Thymus (tissue), 11 donors: ENCODE measurements around the gene MED13L. TPM values are rescaled to one million over a fixed set of nuclear protein-coding genes. Genes with fewer than 3 reads are reported as not detected.
A peak's percentile ranks its signal among the peaks of the same experiment; 100 is the strongest.
"Not testable (repeated sequence)": the region's sequence is repeated elsewhere in the genome, so short reads cannot be mapped to it uniquely, and the experiment has no call there.

Source experiments
- DNase-seq, 9 donors: peaks; one replicate each; pipeline ENCODE4 v3.0.0-alpha.2; 2013; ENCODE audit warnings: low spot score in 9 of 9, low read depth in 6 of 9, missing footprints in 1 of 9
- H3K27ac ChIP-seq, 2 donors: one replicate each; pipeline ENCODE4 v1.5.1; 2013; ENCODE audit warnings: control low read depth in 1 of 2, low read depth in 1 of 2, low read length in 1 of 2, mild to moderate bottlenecking in 1 of 2, moderate library complexity in 1 of 2
- H3K27me3 ChIP-seq, 2 donors: one replicate each; pipeline ENCODE4 v1.5.1; 2013; ENCODE audit warnings: low read length in 1 of 2; ENCODE audit not compliant: control insufficient read depth in 2 of 2, insufficient read depth in 1 of 2
- H3K36me3 ChIP-seq, 2 donors: one replicate each; pipeline ENCODE4 v1.5.1; 2013; ENCODE audit warnings: low read length in 1 of 2, mild to moderate bottlenecking in 1 of 2, moderate library complexity in 1 of 2; ENCODE audit not compliant: control insufficient read depth in 2 of 2, insufficient read depth in 2 of 2
- H3K4me1 ChIP-seq, 2 donors: one replicate each; pipeline ENCODE4 v1.5.1; 2013; ENCODE audit warnings: low read length in 2 of 2; ENCODE audit not compliant: control insufficient read depth in 2 of 2, insufficient read depth in 2 of 2
- H3K4me3 ChIP-seq, 2 donors: one replicate each; pipeline ENCODE4 v1.5.1; 2013; ENCODE audit warnings: low read length in 2 of 2, control low read depth in 1 of 2, mild to moderate bottlenecking in 1 of 2
- H3K9me3 ChIP-seq, 2 donors: one replicate each; pipeline ENCODE4 v1.5.1; 2013; ENCODE audit warnings: low read length in 1 of 2, mild to moderate bottlenecking in 1 of 2; ENCODE audit not compliant: control insufficient read depth in 2 of 2, insufficient read depth in 1 of 2
- WGBS: extraction: QIAGEN DNeasy Blood & Tissue Kit; methylation state at CpG from one replicate; pipeline ENCODE4 v1.1.7; 2013; 5-methylcytosine and 5-hydroxymethylcytosine counted together
- polyA plus RNA-seq: library from polyadenylated mRNA; stranded (reverse); fragments of 200-250 nt; gene quantifications from one replicate; pipeline ENCODE4 v1.2.3, GENCODE V29; 2013
- total RNA-seq: library from RNA; stranded (reverse); fragments of 120-200 nt; gene quantifications from one replicate; pipeline ENCODE4 v1.2.4, GENCODE V29; 2013
- donor health status: healthy.

The MED13L gene
- total and polyA plus RNA-seq, 2 donors, result 34.0 to 141 TPM

- Histone ChIP-seq H3K27me3 (no peaks in the 10 kb centered on the region), H3K36me3 (no peaks in the 10 kb centered on the region), H3K4me1 (peaks cover 10 to 13% of the 10 kb centered on the region in 2 donors), H3K27ac (no peak overlapping the region), H3K9me3 (peaks cover 2 to 10% of the 10 kb centered on the region in 2 donors), H3K4me3 (no peak overlapping the region)
- DNase-seq, result no peak
- 89% methylated on average over 5 of the region's 5 CpGs for WGBS
These were observed 30.9 kb downstream of the MED13L start for GRCh38 chr12:116246490-116247179.

GRCh38 chr12:116245189-116245588, 32.3 kb downstream of the MED13L start:
- DNase-seq, result no peak

GRCh38 chr12:116244474-116245090, 32.9 kb downstream of the MED13L start:
- Histone ChIP-seq H3K4me1 (peaks cover 10 to 13% of the 10 kb centered on the region in 2 donors), H3K36me3 (no peaks in the 10 kb centered on the region), H3K9me3 (no peaks in the 10 kb centered on the region), H3K27me3 (no peaks in the 10 kb centered on the region), H3K27ac (no peak overlapping the region), H3K4me3 (no peak overlapping the region)
- DNase-seq, result no peak
- WGBS, result 90% methylated on average over 6 of the region's 6 CpGs

More at GRCh38 chr12:116245189-116245588, 32.3 kb downstream of the MED13L start:
- Histone ChIP-seq H3K4me1 (peaks cover 10 to 13% of the 10 kb centered on the region in 2 donors), H3K27me3 (no peaks in the 10 kb centered on the region), H3K27ac (no peak overlapping the region), H3K9me3 (peaks cover 0 to under 1% of the 10 kb centered on the region in 2 donors), H3K36me3 (no peaks in the 10 kb centered on the region), H3K4me3 (no peak overlapping the region)
- WGBS, result 97% methylated on average over 2 of the region's 2 CpGs

- no peaks in the 10 kb centered on the region for H3K27me3 ChIP-seq
- no peak overlapping the region for H3K27ac ChIP-seq
- WGBS, result 38% methylated on average over 2 of the region's 2 CpGs
- H3K4me3 ChIP-seq, result no peak overlapping the region
- no peaks in the 10 kb centered on the region for H3K36me3 ChIP-seq
- peaks cover 10 to 13% of the 10 kb centered on the region in 2 donors for H3K4me1 ChIP-seq
- no peaks in the 10 kb centered on the region for H3K9me3 ChIP-seq
- DNase-seq, result peak in 1 of 9 donors; percentile 26
These were observed 33.5 kb downstream of the MED13L start for GRCh38 chr12:116244001-116244400.

GRCh38 chr12:116242740-116243139, 34.8 kb downstream of the MED13L start:
- 99% methylated on average over 1 of the region's 1 CpG for WGBS
- Histone ChIP-seq H3K4me3 (no peak overlapping the region), H3K27ac (no peak overlapping the region), H3K4me1 (peaks cover 8 to 15% of the 10 kb centered on the region in 2 donors), H3K9me3 (no peaks in the 10 kb centered on the region), H3K36me3 (no peaks in the 10 kb centered on the region), H3K27me3 (no peaks in the 10 kb centered on the region)
- DNase-seq, result no peak

- Histone ChIP-seq H3K4me3 (no peak overlapping the region), H3K36me3 (peaks cover 0 to 2% of the 10 kb centered on the region in 2 donors), H3K4me1 (peaks cover 8 to 20% of the 10 kb centered on the region in 2 donors), H3K27ac (no peak overlapping the region), H3K27me3 (no peaks in the 10 kb centered on the region), H3K9me3 (no peaks in the 10 kb centered on the region)
- DNase-seq, result no peak
- WGBS, result 87% methylated on average over 9 of the region's 9 CpGs
These were observed 36.2 kb downstream of the MED13L start for GRCh38 chr12:116241157-116241759.

GRCh38 chr12:116238570-116239119, 38.8 kb downstream of the MED13L start:
- WGBS, result 97% methylated on average over 13 of the region's 13 CpGs
- not testable (repeated sequence) for H3K4me3 ChIP-seq, H3K9me3 ChIP-seq, H3K27ac ChIP-seq, H3K27me3 ChIP-seq, H3K36me3 ChIP-seq, DNase-seq
- H3K4me1 ChIP-seq, result peaks cover 0 to 12% of the 10 kb centered on the region in 2 donors

GRCh38 chr12:116238149-116238548, 39.3 kb downstream of the MED13L start:
- Histone ChIP-seq H3K27ac (no peak overlapping the region), H3K27me3 (no peaks in the 10 kb centered on the region), H3K4me3 (no peak overlapping the region), H3K9me3 (no peaks in the 10 kb centered on the region), H3K4me1 (peaks cover 0 to 12% of the 10 kb centered on the region in 2 donors), H3K36me3 (peaks cover 0 to 7% of the 10 kb centered on the region in 2 donors)
- no peak for DNase-seq
- WGBS, result 60% methylated on average over 3 of the region's 3 CpGs

GRCh38 chr12:116236976-116237375, 40.5 kb downstream of the MED13L start:
- H3K27ac ChIP-seq, result peak overlapping the region in 1 of 2 donors; percentile 59
- no peaks in the 10 kb centered on the region for H3K27me3 ChIP-seq
- peaks cover 0 to 12% of the 10 kb centered on the region in 2 donors for H3K4me1 ChIP-seq
- peaks cover 0 to 11% of the 10 kb centered on the region in 2 donors for H3K36me3 ChIP-seq
- 96% methylated on average over 3 of the region's 3 CpGs for WGBS
- H3K4me3 ChIP-seq, result no peak overlapping the region
- no peak for DNase-seq
- H3K9me3 ChIP-seq, result no peaks in the 10 kb centered on the region
